ENCODE measurements around the gene PLXNA3. TPM values are rescaled to one million over a fixed set of nuclear protein-coding genes. Genes with fewer than 3 reads are reported as not detected.

Gene PLXNA3
- total RNA-seq, 1 experiment from 2014 or later: 89.3 TPM

- DNase-seq (ENCODE audit: low read depth, low spot score) (no peak), ATAC-seq (no peak)
- no peak overlapping the region for H2AFZ ChIP-seq (ENCODE audit: low read depth, low read length, poor library complexity, severe bottlenecking)
- no peak overlapping the region for H3K9ac ChIP-seq (ENCODE audit: low read length)
- H3K4me1 ChIP-seq (ENCODE audit: control insufficient read depth in 1 of 2, insufficient read depth in 2 of 2, low read length in 2 of 2): peaks cover 6 to 26% of the 10 kb centered on the region in 2 experiments; a peak in 3 of 4 replicates
- RAD21 ChIA-PET (ENCODE audit: low non-redundant PET in 1 of 2, low total read pairs in 2 of 2, uncharacterized antibody in 2 of 2, unreplicated experiment in 2 of 2): no interaction called here
- no peaks in the 10 kb centered on the region for H3K9me3 ChIP-seq (ENCODE audit: control insufficient read depth in 1 of 2, insufficient read depth in 1 of 2, low read depth in 1 of 2, low read length in 2 of 2)
- CTCF ChIA-PET: no interaction called here
- no peaks in the 10 kb centered on the region for H3K27me3 ChIP-seq (ENCODE audit: insufficient read depth, low read length)
- no peaks in the 10 kb centered on the region for H4K20me1 ChIP-seq (ENCODE audit: insufficient read depth)
- TF ChIP-seq MAX (IDR thresholded peaks at IDR 0.05) (no peak), SIN3A (IDR thresholded peaks at IDR 0.05; ENCODE audit: low read depth) (no peak), YY1 (IDR thresholded peaks at IDR 0.05; ENCODE audit: extremely low read depth, insufficient replicate concordance, low read depth, low read length) (no peak), EZH2phosphoT487 (IDR thresholded peaks at IDR 0.05; ENCODE audit: borderline replicate concordance) (no peak), ZNF274 (IDR thresholded peaks at IDR 0.05; ENCODE audit: low read depth, low read length) (no peak), CBX3 (IDR thresholded peaks at IDR 0.05; ENCODE audit: low read depth) (no peak), EZH2 (IDR thresholded peaks at IDR 0.05) (no peak), ZFX (IDR thresholded peaks at IDR 0.05) (no peak), RAD21 (IDR thresholded peaks at IDR 0.05; ENCODE audit: low read depth) (no peak), POLR2A (IDR thresholded peaks at IDR 0.05; ENCODE audit: borderline replicate concordance, extremely low read depth, insufficient read depth, insufficient read length) (no peak), EGR1 (IDR thresholded peaks at IDR 0.05; ENCODE audit: low read depth) (no peak), SP1 (IDR thresholded peaks at IDR 0.05; ENCODE audit: low read depth) (no peak), REST (IDR thresholded peaks at IDR 0.05; ENCODE audit: low read depth) (no peak), SRF (IDR thresholded peaks at IDR 0.05; ENCODE audit: low read depth) (no peak), TCF7L2 (IDR thresholded peaks at IDR 0.05; ENCODE audit: borderline replicate concordance, extremely low read depth, insufficient read depth, insufficient read length) (no peak), ELF1 (IDR thresholded peaks at IDR 0.05; ENCODE audit: borderline replicate concordance, low read depth) (no peak)
- no peaks in the 10 kb centered on the region for H3K9me2 ChIP-seq (ENCODE audit: insufficient read depth)
- intact Hi-C loops (cut with micrococcal nuclease): loop anchor here (5.0 kb wide), 1 partner anchor 35 kb away; the partner anchor contains the start of gene LAGE3
- no peak overlapping the region for H3K4me2 ChIP-seq (ENCODE audit: low read length)
- POLR2A ChIA-PET: no interaction called here
- H3K27ac ChIP-seq (ENCODE audit: low read depth, low read length): no peak overlapping the region
- BruUV-seq (replicated peaks): no TSS peak
- peaks cover 37% of the 10 kb centered on the region for H3K79me2 ChIP-seq (ENCODE audit: insufficient read depth, low read length)
- H3K4me3 ChIP-seq (replicated peaks in 1 of 2; ENCODE audit: low read depth in 1 of 2, low read length in 2 of 2): no peak overlapping the region
- H3K36me3 ChIP-seq (ENCODE audit: control insufficient read depth in 1 of 2, insufficient read depth in 2 of 2, low read length in 2 of 2): no peaks in the 10 kb centered on the region; a peak in 1 of 4 replicates
These were observed 15.9 kb upstream of the PLXNA3 start for GRCh38 chrX:154441984-154442707.
